Fibroblast of pulmonary artery (primary cell): Measurements from ENCODE around the gene RNF144B.

Experiments
- DNase-seq: peaks from one replicate; pipeline ENCODE4 v3.0.0-alpha.2; 2010; ENCODE audit warnings: low read depth
- H3K4me3 ChIP-seq: replicated peaks from 2 replicates; pipeline ENCODE4 v1.5.1; 2011; ENCODE audit warnings: low read depth, mild to moderate bottlenecking, control low read depth, low read length, moderate library complexity
- TF ChIP-seq, protein P1 (sequence below): IDR thresholded peaks from 2 replicates; pipeline ENCODE4 v1.5.1; 2011; ENCODE audit warnings: mild to moderate bottlenecking, control low read depth, low read length, inconsistent platforms; ENCODE audit errors: missing control alignments

RNF144B gene

DNA sequence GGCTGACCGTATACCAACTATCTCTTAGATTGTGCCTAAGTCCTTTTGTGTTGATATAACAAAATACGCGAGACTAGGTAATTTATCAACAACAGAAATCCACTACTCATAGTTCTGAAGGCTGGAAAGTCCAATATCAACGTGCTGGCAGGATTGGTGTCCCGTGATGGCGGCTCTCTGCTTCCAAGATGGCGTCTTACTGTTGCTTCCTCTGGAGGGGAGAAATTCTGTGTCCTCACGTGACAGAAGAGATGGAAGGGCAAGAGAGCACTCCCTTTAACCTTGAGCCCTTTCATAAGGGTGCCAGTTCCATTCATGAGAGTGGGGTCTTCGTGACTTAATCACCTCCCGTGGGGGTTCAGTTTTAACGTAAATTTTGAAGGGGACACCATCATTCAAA is 28.1 kb downstream of the RNF144B start:
- TF ChIP-seq, protein P1, sequence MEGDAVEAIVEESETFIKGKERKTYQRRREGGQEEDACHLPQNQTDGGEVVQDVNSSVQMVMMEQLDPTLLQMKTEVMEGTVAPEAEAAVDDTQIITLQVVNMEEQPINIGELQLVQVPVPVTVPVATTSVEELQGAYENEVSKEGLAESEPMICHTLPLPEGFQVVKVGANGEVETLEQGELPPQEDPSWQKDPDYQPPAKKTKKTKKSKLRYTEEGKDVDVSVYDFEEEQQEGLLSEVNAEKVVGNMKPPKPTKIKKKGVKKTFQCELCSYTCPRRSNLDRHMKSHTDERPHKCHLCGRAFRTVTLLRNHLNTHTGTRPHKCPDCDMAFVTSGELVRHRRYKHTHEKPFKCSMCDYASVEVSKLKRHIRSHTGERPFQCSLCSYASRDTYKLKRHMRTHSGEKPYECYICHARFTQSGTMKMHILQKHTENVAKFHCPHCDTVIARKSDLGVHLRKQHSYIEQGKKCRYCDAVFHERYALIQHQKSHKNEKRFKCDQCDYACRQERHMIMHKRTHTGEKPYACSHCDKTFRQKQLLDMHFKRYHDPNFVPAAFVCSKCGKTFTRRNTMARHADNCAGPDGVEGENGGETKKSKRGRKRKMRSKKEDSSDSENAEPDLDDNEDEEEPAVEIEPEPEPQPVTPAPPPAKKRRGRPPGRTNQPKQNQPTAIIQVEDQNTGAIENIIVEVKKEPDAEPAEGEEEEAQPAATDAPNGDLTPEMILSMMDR: no peak
- no peak overlapping the region for H3K4me3 ChIP-seq
- no peak for DNase-seq

DNA sequence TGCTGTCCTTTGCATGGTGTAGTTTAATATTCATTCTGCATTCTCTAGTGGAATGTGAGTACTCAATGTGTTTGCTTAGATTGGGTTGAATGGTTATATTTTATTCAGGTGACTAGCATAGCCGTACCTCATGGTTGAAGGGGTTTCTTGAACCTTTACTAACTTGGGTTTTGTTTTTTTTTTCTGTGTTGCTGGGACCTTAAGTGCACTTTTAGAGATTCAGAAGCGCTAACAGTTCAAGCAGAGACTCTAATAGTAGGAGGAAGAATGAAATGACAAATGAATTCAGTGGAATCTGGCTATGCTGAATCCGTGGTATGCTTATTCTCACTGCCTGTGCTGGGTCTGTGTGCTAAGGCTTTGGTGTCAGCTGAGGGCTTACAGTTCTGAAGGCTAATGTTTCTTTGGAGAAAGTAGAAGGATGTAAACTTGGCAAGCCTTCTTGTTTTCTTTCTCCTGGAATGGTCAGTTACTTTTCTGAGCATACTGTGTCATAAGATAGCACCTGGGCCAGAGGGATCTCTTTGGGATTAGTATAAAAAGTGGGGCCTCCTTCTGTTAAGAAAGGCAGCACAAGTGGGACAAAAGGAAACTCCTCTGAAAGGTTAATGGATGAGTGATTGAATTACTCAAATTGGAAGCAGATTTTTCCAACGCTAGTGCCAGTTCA is 28.7 kb downstream of the RNF144B start:
- TF ChIP-seq, protein P1: no peak
- no peak for DNase-seq
- no peak overlapping the region for H3K4me3 ChIP-seq

DNA sequence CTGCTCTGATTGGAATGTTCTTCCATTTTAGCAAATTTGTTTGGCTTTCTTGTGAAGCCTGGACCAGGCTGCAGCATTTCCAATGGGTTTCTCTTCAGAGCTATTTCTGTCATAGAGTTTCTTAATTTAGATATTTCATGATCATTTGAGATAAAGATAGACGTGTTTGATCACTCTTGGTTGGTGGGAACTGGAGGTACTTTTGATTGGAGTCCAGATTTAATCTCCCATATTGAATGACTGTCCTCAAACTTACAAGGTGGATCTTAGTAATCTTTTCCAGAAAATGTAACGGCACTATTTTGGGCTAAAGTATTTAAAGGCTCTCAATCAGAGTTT is 29.2 kb downstream of the RNF144B start:
- no peak overlapping the region for H3K4me3 ChIP-seq
- TF ChIP-seq, protein P1: no peak
- DNase-seq: no peak

DNA sequence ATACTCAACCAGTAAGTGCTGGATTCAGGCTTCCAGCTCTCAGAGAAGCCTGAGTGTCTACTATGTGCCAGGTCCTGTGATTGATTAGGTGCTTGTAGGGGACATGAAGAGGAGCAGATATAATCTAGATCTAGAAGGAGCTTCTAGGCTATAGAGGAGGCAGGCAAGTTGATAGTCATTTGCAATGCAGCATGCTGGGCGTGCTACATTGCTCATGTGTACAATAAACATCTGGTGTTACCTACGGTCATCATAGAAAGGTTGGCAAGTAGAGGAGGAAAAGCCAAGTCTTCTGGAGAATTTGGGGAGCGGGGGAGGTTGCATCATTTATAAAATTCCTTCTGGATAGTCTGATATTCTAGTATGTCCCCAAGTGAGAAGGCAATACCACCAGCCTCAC is 33.2 kb downstream of the RNF144B start:
- TF ChIP-seq, protein P1: no peak
- DNase-seq: no peak
- no peak overlapping the region for H3K4me3 ChIP-seq

DNA sequence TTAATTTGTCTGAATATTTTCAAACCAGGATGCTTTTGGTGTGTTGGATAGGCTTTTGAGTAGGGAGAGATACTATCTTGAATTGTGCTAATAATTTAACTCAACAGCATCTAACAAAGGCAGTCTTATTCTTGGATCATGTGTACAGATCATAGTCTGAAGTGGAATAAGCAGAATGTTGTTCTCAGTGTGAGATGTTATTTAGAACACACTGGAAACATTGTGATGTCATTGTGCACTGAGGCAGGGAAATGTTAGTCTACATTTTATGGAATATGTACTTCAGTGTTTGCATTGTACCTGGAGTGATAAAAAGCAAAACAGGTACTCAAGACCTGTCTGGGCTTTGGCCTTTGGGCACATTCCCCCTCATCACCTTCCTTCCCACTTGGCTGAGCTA is 35.0 kb downstream of the RNF144B start:
- no peak overlapping the region for H3K4me3 ChIP-seq
- no peak for DNase-seq
- TF ChIP-seq, protein P1: no peak

DNA sequence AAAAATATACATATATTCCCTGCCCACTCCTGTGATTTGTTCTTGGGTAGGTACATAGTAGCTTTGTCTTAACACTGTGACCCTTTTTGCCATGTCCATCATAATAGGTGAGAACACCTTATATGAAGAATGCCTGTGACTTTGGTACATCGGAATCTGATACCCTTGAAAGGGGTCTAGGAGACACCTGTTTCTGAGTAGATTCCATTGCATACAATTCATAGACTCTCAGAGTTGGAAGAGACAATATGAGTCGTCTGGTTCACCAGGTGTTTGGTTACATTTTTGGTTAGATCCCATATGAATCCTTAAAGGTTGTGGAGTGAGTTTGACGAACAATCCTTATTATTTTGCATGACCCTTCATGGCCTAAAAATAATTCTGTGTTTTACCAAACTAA is 36.3 kb downstream of the RNF144B start:
- DNase-seq: no peak
- H3K4me3 ChIP-seq: no peak overlapping the region
- TF ChIP-seq, protein P1: no peak

DNA sequence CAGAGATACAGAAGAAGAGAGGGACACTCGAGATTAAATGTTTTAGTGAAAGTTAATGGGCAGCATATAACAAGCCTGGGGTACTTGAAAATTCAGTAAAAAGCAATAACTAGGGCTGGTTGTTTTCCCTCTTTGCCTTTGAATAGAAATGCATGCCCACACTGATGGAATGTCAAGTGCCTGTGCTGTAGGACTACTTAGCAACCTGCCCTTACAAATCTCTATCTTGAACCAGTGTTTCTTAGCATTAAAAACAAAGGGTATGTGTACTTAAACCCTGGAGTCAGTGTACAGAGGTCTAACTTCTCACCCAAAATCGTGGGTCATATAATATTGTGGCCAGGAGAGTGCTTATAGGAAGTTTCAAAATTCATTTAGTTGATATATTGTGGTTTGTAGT is 37.1 kb downstream of the RNF144B start:
- TF ChIP-seq, protein P1: no peak

More for the DNA sequence above, 37.1 kb downstream of the RNF144B start:
- H3K4me3 ChIP-seq: no peak overlapping the region
- no peak for DNase-seq
